Heart left ventricle (tissue), 16 donors: ENCODE results near the gene ZFP28. TPM values are rescaled to one million over a fixed set of nuclear protein-coding genes. Genes with fewer than 3 reads are reported as not detected.

Experiments used
- ATAC-seq, 4 donors: fragments of 200-7000 bp; cut with Tn5 transposase; one replicate each; pipeline ENCODE4 v1.9.1; 2020 to 2022; ENCODE audit warnings: moderate library complexity in 4 of 4, mild to moderate bottlenecking in 3 of 4, moderate number of reproducible peaks in 1 of 4
- DNase-seq, 5 donors: peaks; one replicate each; pipeline ENCODE4 v3.0.0-alpha.2; 2020
- H3K27ac ChIP-seq, 12 donors: fragments of 200-600 bp; sonication (generic) in 4 of 12; one replicate each; pipeline versions ENCODE4 v1.5.0 to v1.8.0; 2016 to 2022; ENCODE audit warnings: mild to moderate bottlenecking in 2 of 12
- H3K27me3 ChIP-seq, 9 donors: fragments of 200-600 bp; sonication (generic) in 2 of 9; one replicate each; pipeline versions ENCODE4 v1.5.1 to v1.8.0; 2016 to 2022; ENCODE audit warnings: mild to moderate bottlenecking in 3 of 9
- H3K36me3 ChIP-seq, 9 donors: fragments of 200-600 bp; sonication (generic) in 2 of 9; one replicate each; pipeline versions ENCODE4 v1.5.0 to v1.8.0; 2018 to 2022; ENCODE audit warnings: mild to moderate bottlenecking in 2 of 9
- H3K4me1 ChIP-seq, 12 donors: fragments of 200-600 bp; sonication (generic) in 4 of 12; one replicate each; pipeline versions ENCODE4 v1.5.0 to v1.8.0; 2016 to 2022; ENCODE audit warnings: mild to moderate bottlenecking in 3 of 12
- H3K4me3 ChIP-seq, 12 donors: fragments of 200-600 bp; sonication (generic) in 4 of 12; one replicate each; pipeline versions ENCODE4 v1.5.0 to v1.8.0; 2017 to 2022; ENCODE audit warnings: mild to moderate bottlenecking in 9 of 12, moderate library complexity in 4 of 12
- H3K9me3 ChIP-seq, 12 donors: fragments of 200-600 bp; sonication (generic) in 4 of 12; one replicate each; pipeline versions ENCODE4 v1.5.0 to v1.8.0; 2016 to 2022; ENCODE audit warnings: mild to moderate bottlenecking in 1 of 12
- POLR2A ChIP-seq, 2 donors: fragments of 450-650 bp; IDR thresholded peaks; one replicate each; pipeline ENCODE4 v1.6.1; 2017; ENCODE audit warnings: antibody characterized with exemption in 2 of 2, mild to moderate bottlenecking in 2 of 2, moderate library complexity in 2 of 2
- WGBS, 4 donors: extraction: QIAGEN DNeasy Blood & Tissue Kit in 2 of 4; methylation state at CpG; one replicate each; pipeline versions ENCODE4 v1.1.5 to v1.1.7; 2013 to 2018; 5-methylcytosine and 5-hydroxymethylcytosine counted together
- intact Hi-C, 10 donors: fragments of 100-400 bp; cut with DNase I; formaldehyde crosslinking; loops; one replicate each; pipeline versions ENCODE4 v1.11.1 to v1.14.2; 2022
- polyA plus RNA-seq, 2 donors: library from polyadenylated mRNA; stranded (reverse); fragments of 200-250 nt; gene quantifications; one replicate each; pipeline ENCODE4 v1.2.3, GENCODE V29; 2013
- total RNA-seq, 9 donors: library from RNA; depleted of rRNA in 2 of 9; stranded (reverse); fragments of >200 nt in 2 of 9; fragmentation: NEBNext Ultra II Directional in 3 of 9; extraction: Animal tissue kit (Norgen Biotek cat#: 25700) in 3 of 9; gene quantifications; one replicate each; pipeline versions ENCODE4 v1.1.0 to v1.2.4, GENCODE V29; 2016 to 2023
- TF ChIP-seq, protein P1 (sequence below), 12 donors: fragments of 200-600 bp; sonication (generic) in 4 of 12; IDR thresholded peaks; one replicate each; pipeline versions ENCODE4 v1.5.0 to v1.8.0; 2018 to 2022; ENCODE audit warnings: antibody characterized with exemption in 12 of 12, mild to moderate bottlenecking in 5 of 12
- donor health status: ischemic (EF 13 %, LVEDD 7.1; RV severe dilation, severe dysfunction).
- donor health status: healthy with polysubstance abuse.
- donor health status: DM: no; HTN: yes; CAD: no.
- donor health status: DM: no; HTN: no; CAD: no.
- donor health status: ischemic (EF 25% LVEDD 6.9; RV normal size, moderate dysfunction).
- donor health status: ischemic (EF 25% LVEDD 5.7; RV mildly dilated, moderate dysfunction).
- donor health status: healthy.
- donor health status: DM: yes; HTN: yes; CAD: no.
- donor health status: ischemic (EF 35%, LVEDD 5.7; RV mildly dilated, moderate dysfunction).
- donor health status: nonischemic (EF 11% LVEDD 7.7; RV severe dilation, severe dysfunction).
- donor health status: DM: yes; HTN: yes; CAD: no.
- donor health status: PGD.
- donor health status: ischemic (EF 29% LVEDD 5.4; RV normal size, mild dysfunction).
- donor health status: nonischemic (EF 23%, LVEDD 6.1; RV moderate dilation, normal function).

ZFP28 gene
- total and polyA plus RNA-seq, 11 donors = 3.8 to 8.6 (median 5.4) TPM

DNA sequence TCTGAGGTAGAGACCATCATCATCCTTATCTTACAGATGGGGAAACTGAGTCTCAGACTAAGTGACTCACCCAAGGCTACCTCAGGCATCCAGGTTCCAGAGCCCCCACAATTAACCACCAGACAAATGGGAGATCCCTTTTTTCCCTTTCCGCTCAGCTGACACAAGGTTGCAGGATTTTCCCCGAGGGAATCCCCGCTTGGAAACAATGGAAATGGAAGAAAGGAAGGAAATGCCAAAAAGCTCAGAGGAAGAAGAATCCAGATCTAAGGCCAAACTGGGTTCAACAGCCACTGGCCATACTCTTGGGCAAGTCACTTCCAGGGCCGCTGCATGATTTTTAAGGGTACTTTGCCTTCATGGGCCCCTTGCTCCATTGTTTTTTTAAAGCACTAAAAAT lies 57.9 kb downstream of the ZFP28 start:
- H3K9me3 ChIP-seq = peaks cover 0 to 38% (median 0%) of the 10 kb centered on the region in 12 donors
- DNase-seq (no peak), ATAC-seq (peak in 1 of 4 donors; percentile 36)
- peaks cover 0 to 24% (median 8%) of the 10 kb centered on the region in 12 donors for H3K4me1 ChIP-seq
- H3K27me3 ChIP-seq = no peaks in the 10 kb centered on the region
- intact Hi-C loops = loop anchor here in 2 of 10 donors (5.0 kb wide), 2 partner anchors 71 to 76 kb away; partner anchors contain the start of gene ZNF835 (in 1 of the 2)
- H3K27ac ChIP-seq = peak overlapping the region in 8 of 12 donors; percentile 22 to 86 (median 43)
- TF ChIP-seq POLR2A (IDR thresholded peaks at IDR 0.05) = no peak
- TF ChIP-seq, protein P1, sequence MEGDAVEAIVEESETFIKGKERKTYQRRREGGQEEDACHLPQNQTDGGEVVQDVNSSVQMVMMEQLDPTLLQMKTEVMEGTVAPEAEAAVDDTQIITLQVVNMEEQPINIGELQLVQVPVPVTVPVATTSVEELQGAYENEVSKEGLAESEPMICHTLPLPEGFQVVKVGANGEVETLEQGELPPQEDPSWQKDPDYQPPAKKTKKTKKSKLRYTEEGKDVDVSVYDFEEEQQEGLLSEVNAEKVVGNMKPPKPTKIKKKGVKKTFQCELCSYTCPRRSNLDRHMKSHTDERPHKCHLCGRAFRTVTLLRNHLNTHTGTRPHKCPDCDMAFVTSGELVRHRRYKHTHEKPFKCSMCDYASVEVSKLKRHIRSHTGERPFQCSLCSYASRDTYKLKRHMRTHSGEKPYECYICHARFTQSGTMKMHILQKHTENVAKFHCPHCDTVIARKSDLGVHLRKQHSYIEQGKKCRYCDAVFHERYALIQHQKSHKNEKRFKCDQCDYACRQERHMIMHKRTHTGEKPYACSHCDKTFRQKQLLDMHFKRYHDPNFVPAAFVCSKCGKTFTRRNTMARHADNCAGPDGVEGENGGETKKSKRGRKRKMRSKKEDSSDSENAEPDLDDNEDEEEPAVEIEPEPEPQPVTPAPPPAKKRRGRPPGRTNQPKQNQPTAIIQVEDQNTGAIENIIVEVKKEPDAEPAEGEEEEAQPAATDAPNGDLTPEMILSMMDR (IDR thresholded peaks at IDR 0.05) = no peak
- H3K4me3 ChIP-seq = peak overlapping the region in 7 of 12 donors; percentile 65 to 100 (median 89)
- 48 to 64% (median 57%) methylated on average over 4 of the region's 4 CpGs for WGBS, 4 donors
- peaks cover 0 to 13% (median 5%) of the 10 kb centered on the region in 9 donors for H3K36me3 ChIP-seq

DNA sequence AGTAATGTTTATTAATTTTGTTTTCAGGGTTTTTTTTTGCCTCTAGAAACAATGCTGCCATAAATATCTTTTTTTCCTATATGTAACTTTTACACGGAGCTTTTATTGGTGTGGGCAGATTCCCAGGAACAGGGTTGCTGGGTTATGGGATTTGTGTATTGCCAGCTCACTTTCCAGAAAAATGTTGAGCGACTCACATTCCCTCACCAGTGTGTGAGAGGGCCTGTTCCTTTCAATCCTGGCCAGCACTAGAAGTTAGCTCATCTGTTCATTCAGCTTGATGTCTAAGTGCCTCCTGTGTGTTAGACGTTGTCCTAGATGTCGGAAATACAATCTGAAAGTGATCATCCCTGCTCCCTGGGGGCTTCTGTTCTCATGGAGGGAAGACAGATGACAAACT lies 58.9 kb downstream of the ZFP28 start:
- peaks cover 0 to 48% (median 0%) of the 10 kb centered on the region in 12 donors for H3K9me3 ChIP-seq
- DNase-seq = no peak
- ATAC-seq = no peak
- TF ChIP-seq, protein P1 (IDR thresholded peaks at IDR 0.05) = no peak
- TF ChIP-seq POLR2A (IDR thresholded peaks at IDR 0.05) = no peak
- WGBS, 4 donors = 76 to 83% (median 81%) methylated on average over 4 of the region's 4 CpGs
- H3K27me3 ChIP-seq = no peaks in the 10 kb centered on the region
- intact Hi-C loops = loop anchor here in 2 of 10 donors (5.0 kb wide), 2 partner anchors 70 to 75 kb away; partner anchors contain the start of gene ZNF835 (in 1 of the 2)
- H3K36me3 ChIP-seq = peaks cover 0 to 22% (median 9%) of the 10 kb centered on the region in 9 donors
- no peak overlapping the region for H3K4me3 ChIP-seq
- peaks cover 0 to 24% (median 8%) of the 10 kb centered on the region in 12 donors for H3K4me1 ChIP-seq
- H3K27ac ChIP-seq = no peak overlapping the region

DNA sequence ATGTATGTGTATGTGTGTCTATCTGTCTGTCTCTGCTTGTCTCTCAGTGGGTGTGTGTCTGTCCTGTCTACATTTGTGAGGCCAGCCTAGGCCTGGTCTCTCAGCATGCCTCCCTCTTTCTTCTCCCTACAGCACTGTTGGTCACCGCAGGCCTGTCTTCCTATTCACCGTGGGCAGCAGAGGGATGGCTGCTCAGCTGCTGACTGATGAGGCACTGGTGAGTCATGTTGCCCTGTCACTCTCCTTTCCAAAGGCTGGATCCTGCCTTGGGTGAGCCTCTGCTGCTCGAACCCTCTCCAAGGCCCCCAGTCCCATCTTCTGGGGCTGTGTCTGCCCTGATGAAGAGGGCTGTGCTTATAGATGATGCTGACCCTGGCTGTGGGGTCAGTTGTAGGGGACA lies 62.6 kb downstream of the ZFP28 start:
- DNase-seq (no peak), ATAC-seq (no peak)
- Histone ChIP-seq H3K27ac (no peak overlapping the region), H3K4me1 (peaks cover 0 to 16% (median under 1%) of the 10 kb centered on the region in 12 donors), H3K36me3 (peaks cover 0 to 44% (median 12%) of the 10 kb centered on the region in 9 donors), H3K9me3 (peaks cover 0 to 74% (median 10%) of the 10 kb centered on the region in 12 donors), H3K27me3 (no peaks in the 10 kb centered on the region), H3K4me3 (no peak overlapping the region)
- no peak for TF ChIP-seq POLR2A (IDR thresholded peaks at IDR 0.05)
- TF ChIP-seq, protein P1 (IDR thresholded peaks at IDR 0.05) = no peak
- 89 to 100% (median 94%) methylated on average over 3 of the region's 3 CpGs for WGBS, 4 donors
- intact Hi-C loops = no loop called here

DNA sequence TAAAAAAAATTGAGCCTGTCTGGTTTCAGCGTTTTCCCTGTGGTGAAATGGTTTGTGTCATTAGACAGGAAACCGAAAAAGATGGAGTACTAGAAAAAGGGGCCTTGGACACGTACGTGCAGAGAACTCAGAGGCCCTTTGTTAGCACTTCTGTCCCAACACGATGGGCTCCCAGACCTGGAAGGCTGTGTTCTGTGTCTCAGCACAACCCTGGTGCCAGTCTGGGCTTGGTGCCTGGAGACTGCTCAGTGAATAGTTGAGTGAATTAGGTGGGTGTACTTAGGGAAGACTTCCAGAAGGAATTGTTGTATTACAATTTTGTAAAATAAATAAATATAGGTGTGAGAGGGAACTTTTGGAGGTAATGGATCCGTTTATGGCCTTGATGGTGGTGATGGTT lies 65.1 kb downstream of the ZFP28 start:
- TF ChIP-seq, protein P1 (IDR thresholded peaks at IDR 0.05) = no peak
- TF ChIP-seq POLR2A (IDR thresholded peaks at IDR 0.05) = no peak
- intact Hi-C loops = no loop called here
- Histone ChIP-seq H3K4me1 (peaks cover 0 to 10% (median 0%) of the 10 kb centered on the region in 12 donors), H3K4me3 (no peak overlapping the region), H3K36me3 (peaks cover 0 to 45% (median 12%) of the 10 kb centered on the region in 9 donors), H3K9me3 (peaks cover 0 to 88% (median 14%) of the 10 kb centered on the region in 12 donors), H3K27me3 (no peaks in the 10 kb centered on the region), H3K27ac (no peak overlapping the region)
- peak in 3 of 4 donors; percentile 34 to 91 (median 87) for ATAC-seq
- DNase-seq = peak in 1 of 5 donors; percentile 50
- WGBS, 4 donors = 61 to 73% (median 71%) methylated on average over 6 of the region's 6 CpGs

Other genes with a start within 250 kb of the ZFP28 start
- gene ZSCAN5A, start 224.1 kb upstream of the ZFP28 start, total RNA-seq = 10 to 100 TPM in 7 of 9 donors, 1 to 10 TPM in 2; 3.3 to 26.6 (median 18.1) TPM
- 10 to 100 TPM; 15.5 to 17.6 TPM for gene ZSCAN5A, start 224.1 kb upstream of the ZFP28 start, polyA plus RNA-seq
- 1 to 10 TPM; 3.5 to 6.2 (median 4.7) TPM for gene ZNF582, start 145.4 kb upstream of the ZFP28 start, total RNA-seq
- gene ZNF582, start 145.4 kb upstream of the ZFP28 start, polyA plus RNA-seq = 1 to 10 TPM; 6.3 to 7.2 TPM
- 1 to 10 TPM; 4.1 to 7.9 (median 5.4) TPM for gene ZNF583, start 134.6 kb upstream of the ZFP28 start, total RNA-seq
- 1 to 10 TPM; 3.3 to 4.9 TPM for gene ZNF583, start 134.6 kb upstream of the ZFP28 start, polyA plus RNA-seq
- gene ZNF667, start 61.6 kb upstream of the ZFP28 start, total RNA-seq = 1 to 10 TPM; 1.9 to 7.7 (median 4.7) TPM
- gene ZNF667, start 61.6 kb upstream of the ZFP28 start, polyA plus RNA-seq = 1 to 10 TPM; 2.2 to 4.3 TPM
- gene ZNF471, start 31.1 kb upstream of the ZFP28 start, total RNA-seq = 1 to 10 TPM; 3.3 to 7.9 (median 4.7) TPM
- gene ZNF471, start 31.1 kb upstream of the ZFP28 start, polyA plus RNA-seq = 1 to 10 TPM; 2.3 to 3.4 TPM
- 1 to 10 TPM; 1.7 to 7.1 (median 3.2) TPM for gene ZNF470, start 28.5 kb downstream of the ZFP28 start, total RNA-seq
- gene ZNF470, start 28.5 kb downstream of the ZFP28 start, polyA plus RNA-seq = 1 to 10 TPM; 3.5 to 7.1 TPM
- 10 to 100 TPM in 1 of 9 donors, 1 to 10 TPM in 8; 5.3 to 15.3 (median 7.1) TPM for gene ZNF71, start 56.4 kb downstream of the ZFP28 start, total RNA-seq
- 10 to 100 TPM in 1 of 2 donors, 1 to 10 TPM in 1; 3.6 to 10.2 TPM for gene ZNF71, start 56.4 kb downstream of the ZFP28 start, polyA plus RNA-seq
- under 1 TPM in 4 of 9 donors, not detected in 5; 0.25 to 0.72 (median 0.37) TPM for gene SMIM17, start 104.2 kb downstream of the ZFP28 start, total RNA-seq
- gene SMIM17, start 104.2 kb downstream of the ZFP28 start, polyA plus RNA-seq = under 1 TPM; 0.24 to 0.34 TPM
- gene ZNF835, start 132.8 kb downstream of the ZFP28 start, total RNA-seq = 10 to 100 TPM in 2 of 9 donors, 1 to 10 TPM in 7; 1.9 to 16.0 (median 5.0) TPM
- 1 to 10 TPM; 1.2 to 1.9 TPM for gene ZNF835, start 132.8 kb downstream of the ZFP28 start, polyA plus RNA-seq